Activated naive CD4-positive, alpha-beta T cell treated with Interleukin-2 at 50 U/mL for 16 hours (primary cell): ENCODE measurements around the gene RPS17.
"Not testable (repeated sequence)": the region's sequence is repeated elsewhere in the genome, so short reads cannot be mapped to it uniquely, and the experiment has no call there.

ENCODE experiments used
- DNase-seq: peaks from one replicate; pipeline ENCODE4 v3.0.0-alpha.2; 2020

The RPS17 gene

DNA sequence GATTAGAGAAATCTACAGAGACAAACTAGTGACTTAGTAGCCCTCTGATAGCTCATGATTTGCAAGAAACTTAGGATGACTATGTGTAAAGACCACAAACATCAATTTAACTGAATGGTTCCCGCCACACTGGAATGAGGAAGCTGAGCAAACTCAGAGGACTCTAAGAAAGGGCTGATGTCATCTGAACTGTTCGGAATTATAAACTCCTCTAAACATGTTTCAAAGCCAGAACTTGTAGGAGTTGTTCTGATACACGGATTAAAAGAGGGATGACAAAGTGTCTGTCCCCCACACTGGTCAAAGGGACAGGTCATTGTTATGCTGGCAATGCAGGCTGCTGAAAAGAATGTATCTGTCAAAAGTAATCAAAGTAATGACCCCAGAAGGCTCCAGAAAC lies 34.4 kb downstream of the RPS17 start:
- DNase-seq = not testable (repeated sequence)

DNA sequence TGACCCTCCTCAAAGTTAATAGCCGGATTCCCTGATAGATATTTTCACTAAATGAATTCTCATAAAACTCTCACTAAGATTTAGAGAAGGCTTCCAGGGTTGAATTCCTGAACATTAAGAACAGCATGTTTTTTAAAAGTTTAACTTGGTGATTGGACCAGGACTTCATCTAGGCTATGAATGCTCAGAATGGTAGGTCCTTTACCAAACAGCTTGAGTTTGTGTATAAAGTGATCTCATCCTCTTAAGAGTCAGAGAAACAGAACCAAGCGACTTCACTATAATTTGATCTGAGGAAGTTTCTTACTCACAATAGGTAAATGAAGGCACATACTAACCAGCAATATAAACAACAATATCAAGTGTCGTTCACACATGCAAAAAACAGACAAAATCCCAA lies 36.2 kb downstream of the RPS17 start:
- DNase-seq = not testable (repeated sequence)

DNA sequence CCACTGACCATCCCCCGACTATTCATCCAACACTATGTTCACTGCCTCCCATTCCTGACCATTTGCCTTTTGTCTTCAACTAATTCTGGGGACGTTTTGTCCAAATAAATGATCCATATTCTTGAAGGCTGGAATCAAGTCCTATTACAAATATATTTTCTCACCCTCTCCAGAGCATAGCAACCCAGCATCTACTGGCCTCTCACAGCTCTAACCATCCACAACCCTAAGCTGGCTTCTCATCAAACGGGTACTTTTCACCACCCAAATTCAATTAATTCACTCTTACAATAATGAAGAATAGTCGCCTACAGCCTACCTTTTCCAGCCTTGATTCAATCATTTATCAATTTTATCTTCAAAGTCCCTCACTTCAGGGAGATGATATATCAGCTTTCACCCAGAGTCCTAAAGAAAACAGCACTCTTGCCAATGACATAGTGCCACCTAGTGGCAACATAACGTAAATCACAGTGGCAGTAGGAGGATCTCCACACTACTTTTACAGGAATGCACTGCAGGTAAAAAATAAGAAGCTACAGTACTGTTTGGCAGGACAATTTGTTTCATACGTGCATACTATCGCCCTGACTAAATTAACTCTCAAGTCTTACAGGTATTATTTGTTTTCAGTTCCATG lies 37.4 kb downstream of the RPS17 start:
- DNase-seq = peak; percentile 11

DNA sequence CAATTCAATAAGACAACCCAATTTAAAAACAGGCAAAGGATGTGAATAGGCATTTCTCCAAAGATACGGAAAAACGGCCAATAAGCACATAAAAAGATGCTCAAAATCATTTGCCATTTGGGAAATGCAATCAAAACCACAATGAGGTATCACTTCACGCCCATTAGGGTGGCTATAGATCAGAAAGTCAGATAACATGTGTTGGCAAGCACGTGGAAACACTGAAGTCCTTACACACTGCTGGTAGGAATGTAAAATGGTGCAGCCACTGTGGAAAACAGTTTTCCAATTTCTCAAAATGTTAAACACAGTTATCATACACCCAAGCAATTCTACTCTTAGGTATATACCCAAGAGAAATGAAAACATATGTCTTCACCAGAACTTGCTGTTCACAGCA lies 39.5 kb downstream of the RPS17 start:
- not testable (repeated sequence) for DNase-seq

DNA sequence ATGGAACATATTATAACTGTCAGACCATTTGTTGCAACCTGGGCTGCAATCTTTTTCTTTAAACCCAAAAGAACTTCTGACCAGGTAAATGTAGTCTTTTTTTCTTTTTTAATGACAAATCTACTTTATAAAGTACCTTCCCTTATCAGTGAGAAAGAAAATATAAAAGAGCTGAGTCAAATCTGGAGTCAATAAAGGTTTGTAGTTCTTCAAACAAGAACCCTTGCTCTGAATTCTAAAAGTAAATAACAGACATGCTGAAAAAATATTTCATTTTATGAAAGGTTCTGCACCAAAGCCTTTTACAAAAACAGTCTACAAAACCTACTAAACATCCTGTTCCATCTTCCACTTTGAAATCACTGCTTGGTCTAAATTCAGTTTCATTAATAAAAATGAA lies 42.3 kb downstream of the RPS17 start:
- DNase-seq = not testable (repeated sequence)

DNA sequence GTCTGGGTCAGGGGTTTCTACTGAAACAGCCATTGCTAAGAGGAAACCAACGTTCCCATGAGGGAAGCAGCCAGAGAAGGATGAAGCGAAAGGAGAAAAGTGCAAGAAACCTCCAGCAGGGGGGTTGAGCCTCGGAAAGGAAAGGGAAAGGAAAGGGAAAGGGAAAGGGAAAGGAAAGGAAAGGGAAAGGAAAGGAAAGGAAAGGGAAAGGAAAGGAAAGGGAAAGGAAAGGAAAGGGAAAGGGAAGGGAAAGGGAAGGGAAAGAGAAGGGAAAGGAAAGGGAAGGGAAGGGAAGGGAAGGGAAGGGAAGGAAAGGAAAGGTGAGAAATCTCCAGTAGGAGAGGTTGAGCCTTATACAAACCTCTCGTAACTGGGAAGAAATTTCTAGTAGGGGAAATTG lies 52.0 kb downstream of the RPS17 start:
- DNase-seq = not testable (repeated sequence)

DNA sequence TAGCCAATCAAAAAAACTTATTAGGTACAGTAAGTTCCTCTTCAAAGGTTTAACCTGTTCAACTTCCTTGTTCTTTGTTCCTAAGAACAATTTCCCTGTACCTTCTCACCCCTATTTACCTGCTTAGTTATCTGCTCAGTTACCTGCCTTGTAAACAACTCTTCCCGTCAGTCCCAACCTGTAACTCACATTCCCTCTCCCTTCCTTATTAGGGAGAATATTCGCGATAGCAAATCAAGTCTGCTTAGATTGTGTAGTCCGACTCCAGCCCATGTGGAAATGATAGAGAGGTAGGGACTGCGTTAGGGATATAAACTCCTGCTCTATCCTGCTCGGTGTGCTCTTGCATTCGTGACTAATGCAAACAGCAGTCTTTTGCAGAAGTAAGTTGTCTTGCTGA lies 53.2 kb downstream of the RPS17 start:
- DNase-seq = not testable (repeated sequence)
